Thyroid gland (tissue), 4 donors: ENCODE data around the gene AKT1S1.

Source experiments
- POLR2A ChIP-seq, 2 donors: fragments of 450-650 bp; IDR thresholded peaks; one replicate each; pipeline ENCODE4 v1.6.1; 2017; ENCODE audit warnings: antibody characterized with exemption in 2 of 2, mild to moderate bottlenecking in 2 of 2, moderate library complexity in 1 of 2
- TF ChIP-seq, protein P1 (sequence below), 6 experiments: fragments of 200-600 bp in 3 of 6; fragments of 450-650 bp in 3 of 6; sonication (generic) in 3 of 6; IDR thresholded peaks; one replicate each; pipeline ENCODE4 v1.5.1; 2016 to 2019; ENCODE audit warnings: antibody characterized with exemption in 6 of 6, mild to moderate bottlenecking in 2 of 6, inconsistent platforms in 1 of 6, moderate library complexity in 1 of 6

DNA sequence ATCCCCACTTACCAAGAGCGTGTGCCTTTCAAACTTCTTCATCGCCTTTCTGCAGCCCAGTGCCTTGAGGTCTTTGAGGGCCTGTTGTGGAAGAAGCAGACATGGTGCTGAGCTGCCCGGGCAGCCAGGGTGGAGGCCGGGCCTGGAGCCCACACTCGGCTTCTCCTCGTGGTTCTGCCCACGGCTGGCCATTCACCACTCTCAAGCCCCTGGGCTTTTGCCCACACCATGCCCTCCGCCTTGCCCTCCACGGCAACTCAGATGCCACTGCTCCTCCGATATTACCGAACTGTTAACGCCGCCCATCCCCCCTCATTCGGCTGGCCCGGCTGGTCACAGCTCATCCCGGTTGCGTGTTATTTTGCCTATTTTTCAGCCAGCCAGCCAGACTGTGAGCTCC is 14.2 kb upstream of the AKT1S1 start:
- TF ChIP-seq, protein P1, sequence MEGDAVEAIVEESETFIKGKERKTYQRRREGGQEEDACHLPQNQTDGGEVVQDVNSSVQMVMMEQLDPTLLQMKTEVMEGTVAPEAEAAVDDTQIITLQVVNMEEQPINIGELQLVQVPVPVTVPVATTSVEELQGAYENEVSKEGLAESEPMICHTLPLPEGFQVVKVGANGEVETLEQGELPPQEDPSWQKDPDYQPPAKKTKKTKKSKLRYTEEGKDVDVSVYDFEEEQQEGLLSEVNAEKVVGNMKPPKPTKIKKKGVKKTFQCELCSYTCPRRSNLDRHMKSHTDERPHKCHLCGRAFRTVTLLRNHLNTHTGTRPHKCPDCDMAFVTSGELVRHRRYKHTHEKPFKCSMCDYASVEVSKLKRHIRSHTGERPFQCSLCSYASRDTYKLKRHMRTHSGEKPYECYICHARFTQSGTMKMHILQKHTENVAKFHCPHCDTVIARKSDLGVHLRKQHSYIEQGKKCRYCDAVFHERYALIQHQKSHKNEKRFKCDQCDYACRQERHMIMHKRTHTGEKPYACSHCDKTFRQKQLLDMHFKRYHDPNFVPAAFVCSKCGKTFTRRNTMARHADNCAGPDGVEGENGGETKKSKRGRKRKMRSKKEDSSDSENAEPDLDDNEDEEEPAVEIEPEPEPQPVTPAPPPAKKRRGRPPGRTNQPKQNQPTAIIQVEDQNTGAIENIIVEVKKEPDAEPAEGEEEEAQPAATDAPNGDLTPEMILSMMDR (IDR thresholded peaks at IDR 0.05): no peak
- TF ChIP-seq POLR2A (IDR thresholded peaks at IDR 0.05): no peak
